Heart right ventricle (tissue), 16 donors: Measurements from ENCODE around the gene CHST15. TPM values are rescaled to one million over a fixed set of nuclear protein-coding genes. Genes with fewer than 3 reads are reported as not detected.
A peak's percentile ranks its signal among the peaks of the same experiment; 100 is the strongest.

Experiments used
- ATAC-seq, 8 donors: fragments of 200-7000 bp; cut with Tn5 transposase; one replicate each; pipeline ENCODE4 v1.9.1; 2020; ENCODE audit warnings: mild to moderate bottlenecking in 8 of 8, moderate library complexity in 8 of 8, moderate number of reproducible peaks in 1 of 8
- DNase-seq, 2 donors: peaks; one replicate each; pipeline ENCODE4 v3.0.0-alpha.2; 2020
- H3K27ac ChIP-seq, 10 donors: fragments of 200-600 bp; sonication (generic) in 2 of 10; one replicate each; pipeline versions ENCODE4 v1.5.0 to v1.8.0; 2020 to 2022; ENCODE audit warnings: mild to moderate bottlenecking in 3 of 10
- H3K27me3 ChIP-seq, 7 donors: fragments of 200-600 bp; one replicate each; pipeline ENCODE4 v1.8.0; 2021 to 2022; ENCODE audit warnings: mild to moderate bottlenecking in 2 of 7
- H3K36me3 ChIP-seq, 9 donors: fragments of 200-600 bp; sonication (generic) in 1 of 9; one replicate each; pipeline versions ENCODE4 v1.5.0 to v1.8.0; 2020 to 2022; ENCODE audit warnings: mild to moderate bottlenecking in 2 of 9
- H3K4me1 ChIP-seq, 9 donors: fragments of 200-600 bp; sonication (generic) in 1 of 9; one replicate each; pipeline versions ENCODE4 v1.5.0 to v1.8.0; 2020 to 2022; ENCODE audit warnings: mild to moderate bottlenecking in 4 of 9
- H3K4me3 ChIP-seq, 10 donors: fragments of 200-600 bp; sonication (generic) in 2 of 10; one replicate each; pipeline versions ENCODE4 v1.5.0 to v1.8.0; 2020 to 2022; ENCODE audit warnings: mild to moderate bottlenecking in 7 of 10, moderate library complexity in 2 of 10
- H3K9me3 ChIP-seq, 11 donors: fragments of 200-600 bp in 10 of 11; sonication (generic) in 2 of 11; one replicate each; pipeline versions ENCODE4 v1.5.0 to v1.8.0; 2013 to 2022; ENCODE audit warnings: mild to moderate bottlenecking in 2 of 11, control low read depth in 1 of 11, moderate library complexity in 1 of 11
- WGBS, 2 donors: extraction: QIAGEN DNeasy Blood & Tissue Kit; methylation state at CpG; one replicate each; pipeline ENCODE4 v1.1.7; 2013; ENCODE audit warnings: inconsistent platforms in 1 of 2; 5-methylcytosine and 5-hydroxymethylcytosine counted together
- intact Hi-C, 10 donors: fragments of 100-400 bp; cut with DNase I; formaldehyde crosslinking; loops; one replicate each; pipeline versions ENCODE4 v1.11.1 to v1.14.2; 2022
- polyA plus RNA-seq, 2 donors: library from polyadenylated mRNA; stranded (reverse); fragments of 200-250 nt; gene quantifications; one replicate each; pipeline ENCODE4 v1.2.3, GENCODE V29; 2013
- total RNA-seq, 10 donors: library from RNA; stranded (reverse); fragmentation: NEBNext Ultra II Directional in 3 of 10; extraction: Animal tissue kit (Norgen Biotek cat#: 25700) in 3 of 10; gene quantifications; one replicate each; pipeline versions ENCODE4 v1.2.1 to v1.2.4, GENCODE V29; 2021 to 2023
- TF ChIP-seq, protein P1 (sequence below), 9 donors: fragments of 200-600 bp; sonication (generic) in 2 of 9; IDR thresholded peaks; one replicate each; pipeline versions ENCODE4 v1.5.0 to v1.8.0; 2021 to 2022; ENCODE audit warnings: antibody characterized with exemption in 9 of 9, mild to moderate bottlenecking in 5 of 9, moderate library complexity in 1 of 9
- donor health status: Arrhythmogenic right ventricular cardiomyopathy.
- donor health status: ischemic (EF 13 %, LVEDD 7.1; RV severe dilation, severe dysfunction).
- donor health status: healthy with polysubstance abuse.
- donor health status: DM: no; HTN: yes; CAD: no.
- donor health status: DM: no; HTN: no; CAD: no.
- donor health status: ischemic (EF 25% LVEDD 6.9; RV normal size, moderate dysfunction).
- donor health status: ischemic (EF 25% LVEDD 5.7; RV mildly dilated, moderate dysfunction).
- donor health status: healthy.
- donor health status: DM: yes; HTN: yes; CAD: no.
- donor health status: Ischemic cardiomyopathy.
- donor health status: ischemic (EF 35%, LVEDD 5.7; RV mildly dilated, moderate dysfunction).
- donor health status: nonischemic (EF 11% LVEDD 7.7; RV severe dilation, severe dysfunction).
- donor health status: DM: yes; HTN: yes; CAD: no.
- donor health status: PGD.
- donor health status: ischemic (EF 29% LVEDD 5.4; RV normal size, mild dysfunction).
- donor health status: nonischemic (EF 23%, LVEDD 6.1; RV moderate dilation, normal function).

The CHST15 gene
- total and polyA plus RNA-seq, 12 donors, result 1.3 to 16.7 (median 4.8) TPM

DNA sequence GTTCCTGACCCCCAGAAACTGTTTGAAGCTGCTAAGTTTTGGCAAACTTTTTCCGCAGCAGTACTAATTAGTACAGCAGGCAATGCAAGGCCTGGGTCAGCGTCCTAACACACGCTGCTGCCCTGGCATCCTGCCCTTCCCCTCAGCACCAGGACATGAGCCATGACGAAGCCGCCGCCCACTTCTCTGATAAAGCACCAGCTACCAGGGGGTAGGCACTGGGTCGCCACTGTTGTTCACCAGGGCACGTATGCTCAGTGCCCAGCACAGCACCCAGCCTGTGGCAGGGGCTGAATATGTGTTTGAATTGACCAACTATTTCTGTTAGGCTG, 59.5 kb downstream of the CHST15 start:
- TF ChIP-seq, protein P1, sequence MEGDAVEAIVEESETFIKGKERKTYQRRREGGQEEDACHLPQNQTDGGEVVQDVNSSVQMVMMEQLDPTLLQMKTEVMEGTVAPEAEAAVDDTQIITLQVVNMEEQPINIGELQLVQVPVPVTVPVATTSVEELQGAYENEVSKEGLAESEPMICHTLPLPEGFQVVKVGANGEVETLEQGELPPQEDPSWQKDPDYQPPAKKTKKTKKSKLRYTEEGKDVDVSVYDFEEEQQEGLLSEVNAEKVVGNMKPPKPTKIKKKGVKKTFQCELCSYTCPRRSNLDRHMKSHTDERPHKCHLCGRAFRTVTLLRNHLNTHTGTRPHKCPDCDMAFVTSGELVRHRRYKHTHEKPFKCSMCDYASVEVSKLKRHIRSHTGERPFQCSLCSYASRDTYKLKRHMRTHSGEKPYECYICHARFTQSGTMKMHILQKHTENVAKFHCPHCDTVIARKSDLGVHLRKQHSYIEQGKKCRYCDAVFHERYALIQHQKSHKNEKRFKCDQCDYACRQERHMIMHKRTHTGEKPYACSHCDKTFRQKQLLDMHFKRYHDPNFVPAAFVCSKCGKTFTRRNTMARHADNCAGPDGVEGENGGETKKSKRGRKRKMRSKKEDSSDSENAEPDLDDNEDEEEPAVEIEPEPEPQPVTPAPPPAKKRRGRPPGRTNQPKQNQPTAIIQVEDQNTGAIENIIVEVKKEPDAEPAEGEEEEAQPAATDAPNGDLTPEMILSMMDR (IDR thresholded peaks at IDR 0.05), result no peak
- intact Hi-C loops, result loop anchor here in 1 of 10 donors (10.0 kb wide), 1 partner anchor 231 kb away; no protein-coding TSS in a partner anchor
- H3K9me3 ChIP-seq, result no peaks in the 10 kb centered on the region
- DNase-seq, result peak; percentile 44 to 53
- H3K36me3 ChIP-seq, result peaks cover 0 to 70% (median 0%) of the 10 kb centered on the region in 9 donors
- H3K27me3 ChIP-seq, result no peaks in the 10 kb centered on the region
- peaks cover 0 to 50% (median 5%) of the 10 kb centered on the region in 9 donors for H3K4me1 ChIP-seq
- ATAC-seq, result peak in 7 of 8 donors; percentile 39 to 74 (median 65)
- H3K27ac ChIP-seq, result peak overlapping the region in 1 of 10 donors; percentile 23
- no peak overlapping the region for H3K4me3 ChIP-seq
- 54 to 58% methylated on average over 8 of the region's 8 CpGs for WGBS, 2 donors

DNA sequence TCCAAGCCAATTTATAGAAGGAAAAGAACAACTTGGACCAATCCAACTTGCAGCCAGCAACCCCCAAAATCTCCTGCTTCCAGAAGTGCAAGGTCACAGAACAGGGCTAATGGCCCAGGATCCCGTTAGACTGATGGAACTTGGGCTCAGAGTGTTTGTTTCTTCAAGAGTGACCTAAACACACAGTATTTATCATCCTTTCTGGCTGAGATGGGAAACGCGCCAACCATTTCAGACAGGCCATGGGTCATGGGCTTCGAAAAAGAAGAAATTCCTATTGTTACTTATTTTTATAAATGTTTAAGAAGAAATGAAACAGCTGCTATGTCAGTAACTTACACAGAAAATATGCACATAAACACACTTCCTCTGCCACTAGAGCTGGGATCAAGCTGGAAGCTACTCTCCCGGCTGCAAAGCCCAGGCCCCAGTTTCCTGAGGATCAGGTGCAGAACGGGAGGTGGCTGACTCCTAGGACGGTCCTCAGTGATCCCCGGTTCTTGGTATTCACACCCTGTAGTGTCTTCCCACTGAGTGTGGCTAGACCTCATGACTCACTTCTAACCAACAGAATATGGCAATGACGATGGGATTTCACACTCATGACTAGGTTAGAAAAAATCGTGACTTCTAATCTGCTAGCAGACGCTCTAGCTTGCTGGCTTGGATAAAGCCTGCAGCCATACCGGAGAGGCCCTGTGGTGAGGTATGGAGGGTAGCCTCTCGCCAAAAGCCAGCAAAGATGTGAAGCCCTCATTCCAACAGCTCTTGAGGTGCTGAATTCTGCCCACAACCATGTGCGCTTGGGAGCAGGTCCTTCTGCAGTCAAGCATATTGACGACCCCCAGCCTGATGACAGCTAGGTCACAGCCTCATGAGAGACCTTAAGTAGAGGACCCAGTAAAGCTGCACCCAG, 60.2 kb downstream of the CHST15 start:
- peaks cover 0 to 70% (median 0%) of the 10 kb centered on the region in 9 donors for H3K36me3 ChIP-seq
- peak in 4 of 8 donors; percentile 14 to 36 (median 24) for ATAC-seq
- intact Hi-C loops, result loop anchor here in 1 of 10 donors (10.0 kb wide), 1 partner anchor 232 kb away; no protein-coding TSS in a partner anchor
- TF ChIP-seq, protein P1 (IDR thresholded peaks at IDR 0.05), result no peak
- H3K27ac ChIP-seq, result peak overlapping the region in 1 of 10 donors; percentile 23
- H3K4me1 ChIP-seq, result peaks cover 0 to 43% (median 5%) of the 10 kb centered on the region in 9 donors
- WGBS, 2 donors, result 63 to 67% methylated on average over 15 of the region's 15 CpGs
- H3K27me3 ChIP-seq, result peaks cover 0 to 3% (median 0%) of the 10 kb centered on the region in 7 donors
- H3K4me3 ChIP-seq, result no peak overlapping the region
- H3K9me3 ChIP-seq, result no peaks in the 10 kb centered on the region
- no peak for DNase-seq

DNA sequence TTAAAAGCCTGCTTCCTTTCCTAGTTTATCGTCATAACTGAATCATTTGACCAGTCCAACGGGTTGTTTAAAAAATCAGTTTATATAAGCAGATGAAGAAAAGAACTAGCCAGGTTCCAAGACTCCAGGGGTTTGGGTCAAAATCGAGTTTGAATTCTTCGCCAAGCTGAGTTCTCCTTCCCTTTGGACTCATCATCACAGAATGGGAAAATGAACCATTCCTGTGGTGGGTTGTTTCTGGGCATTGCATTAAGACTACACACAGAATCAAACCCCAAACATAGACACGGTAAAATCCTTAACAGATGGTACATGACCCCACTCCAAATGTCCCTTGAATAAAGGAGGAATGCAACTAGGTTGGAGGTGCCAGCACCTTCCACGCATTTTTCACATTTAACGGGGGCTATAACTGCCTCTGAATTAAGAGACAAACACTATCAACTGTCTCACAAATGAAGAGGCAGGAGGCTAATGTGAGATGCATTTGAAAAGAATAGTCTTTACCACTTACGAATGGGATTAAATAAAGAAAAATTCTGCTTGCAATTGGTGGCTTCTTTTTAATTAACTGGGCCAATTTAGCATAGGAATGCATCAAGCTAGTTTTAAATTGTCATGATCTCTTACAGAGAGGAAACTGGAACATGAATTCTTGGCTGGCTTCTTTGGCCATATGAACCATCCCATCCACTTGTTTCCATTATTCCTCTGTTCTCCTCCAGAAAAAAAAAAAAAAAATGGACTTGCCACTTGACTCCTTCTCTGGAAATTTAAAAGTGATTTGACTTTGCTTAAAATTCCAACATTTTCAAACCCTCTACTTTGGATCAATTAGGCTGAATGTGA, 61.1 kb downstream of the CHST15 start:
- H3K27ac ChIP-seq, result no peak overlapping the region
- H3K27me3 ChIP-seq, result peaks cover 0 to 7% (median 0%) of the 10 kb centered on the region in 7 donors
- no peak for DNase-seq
- ATAC-seq, result no peak
- no peaks in the 10 kb centered on the region for H3K9me3 ChIP-seq
- H3K36me3 ChIP-seq, result peaks cover 0 to 71% (median 0%) of the 10 kb centered on the region in 9 donors
- TF ChIP-seq, protein P1 (IDR thresholded peaks at IDR 0.05), result no peak
- 83 to 89% methylated on average over 8 of the region's 8 CpGs for WGBS, 2 donors
- intact Hi-C loops, result loop anchor here in 1 of 10 donors (10.0 kb wide), 1 partner anchor 232 kb away; no protein-coding TSS in a partner anchor
- no peak overlapping the region for H3K4me3 ChIP-seq
- H3K4me1 ChIP-seq, result peaks cover 0 to 36% (median 5%) of the 10 kb centered on the region in 9 donors
